NB4 (cell line): ENCODE results near the gene CCL4L2.
"Not testable (repeated sequence)": the region's sequence is repeated elsewhere in the genome, so short reads cannot be mapped to it uniquely, and the experiment has no call there.

Experiments
- CTCF ChIP-seq: IDR thresholded peaks from one replicate; pipeline ENCODE4 v1.5.1; 2012; ENCODE audit warnings: low read depth, low read length
- POLR2A ChIP-seq: IDR thresholded peaks from 2 replicates; pipeline ENCODE4 v1.6.1; 2011; ENCODE audit warnings: mild to moderate bottlenecking; ENCODE audit not compliant: insufficient read length; ENCODE audit errors: extremely low read depth
- TF ChIP-seq, protein P1 (sequence below): IDR thresholded peaks from 2 replicates; pipeline ENCODE4 v1.6.1; 2011; ENCODE audit warnings: low read depth, low read length

GRCh38 chr17:36220737-36221580 is 10.1 kb downstream of the CCL4L2 start:
- TF ChIP-seq CTCF, POLR2A: not testable (repeated sequence)
- TF ChIP-seq, protein P1, sequence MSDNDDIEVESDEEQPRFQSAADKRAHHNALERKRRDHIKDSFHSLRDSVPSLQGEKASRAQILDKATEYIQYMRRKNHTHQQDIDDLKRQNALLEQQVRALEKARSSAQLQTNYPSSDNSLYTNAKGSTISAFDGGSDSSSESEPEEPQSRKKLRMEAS: not testable (repeated sequence)
